Skin of body (tissue), 2 donors: Measurements from ENCODE around the gene CCL25. TPM values are rescaled to one million over a fixed set of nuclear protein-coding genes. Genes with fewer than 3 reads are reported as not detected.
"Not testable (repeated sequence)": the region's sequence is repeated elsewhere in the genome, so short reads cannot be mapped to it uniquely, and the experiment has no call there.

ENCODE experiments used
- DNase-seq: peaks from one replicate; lab custom pipeline; 2025; lab: John Stamatoyannopoulos, UW
- total RNA-seq: library from RNA; depleted of rRNA; stranded (reverse); fragments of >200 nt; gene quantifications from one replicate; pipeline ENCODE4 v1.2.3, GENCODE V29; 2014

Gene CCL25, protein sequence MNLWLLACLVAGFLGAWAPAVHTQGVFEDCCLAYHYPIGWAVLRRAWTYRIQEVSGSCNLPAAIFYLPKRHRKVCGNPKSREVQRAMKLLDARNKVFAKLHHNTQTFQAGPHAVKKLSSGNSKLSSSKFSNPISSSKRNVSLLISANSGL
- total RNA-seq, result 0.39 TPM

DNA sequence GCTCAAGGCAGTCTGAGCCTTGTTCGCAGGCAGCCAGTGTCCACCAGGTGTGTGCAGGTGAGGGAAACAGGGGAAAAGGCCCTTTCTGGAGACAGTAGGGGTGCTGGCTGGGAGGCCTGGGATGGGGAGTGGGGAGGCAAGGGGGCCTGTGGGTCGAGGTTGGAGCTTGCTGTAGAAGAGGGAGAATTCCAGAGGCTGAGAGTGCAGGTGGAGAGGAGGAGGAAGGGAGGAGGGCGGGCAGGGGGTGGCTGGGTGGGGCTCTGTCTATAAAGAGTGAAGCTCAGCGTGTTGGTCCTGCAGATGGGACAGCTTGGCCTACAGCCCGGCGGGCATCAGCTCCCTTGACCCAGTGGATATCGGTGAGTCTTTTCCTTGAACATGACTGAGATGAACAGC lies at the start of gene CCL25:
CCL25 (plus strand) TSS at position 297 of the 396 bp plus-strand sequence. CDS start 290 bp downstream, outside the sequence.
- DNase-seq, result no peak

DNA sequence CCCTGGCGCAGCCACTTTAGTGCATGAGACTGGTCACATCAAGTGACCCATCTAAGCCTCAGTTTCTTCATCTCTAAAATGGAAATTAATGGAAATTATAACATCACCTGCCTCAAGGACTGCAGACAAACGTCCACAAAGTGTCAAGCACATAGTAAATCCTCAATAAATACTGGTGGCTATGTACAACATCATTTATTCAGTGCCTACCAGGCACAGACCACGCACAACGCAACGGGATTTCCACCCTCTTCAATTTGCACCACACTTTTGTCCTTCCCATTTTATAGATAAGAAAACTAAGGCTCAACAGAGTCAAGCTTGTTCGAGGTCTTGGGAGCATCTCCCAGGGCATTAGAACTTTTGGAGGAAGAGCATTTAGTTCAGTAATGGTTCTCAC lies 48.6 kb upstream of the CCL25 start:
- DNase-seq, result no peak

DNA sequence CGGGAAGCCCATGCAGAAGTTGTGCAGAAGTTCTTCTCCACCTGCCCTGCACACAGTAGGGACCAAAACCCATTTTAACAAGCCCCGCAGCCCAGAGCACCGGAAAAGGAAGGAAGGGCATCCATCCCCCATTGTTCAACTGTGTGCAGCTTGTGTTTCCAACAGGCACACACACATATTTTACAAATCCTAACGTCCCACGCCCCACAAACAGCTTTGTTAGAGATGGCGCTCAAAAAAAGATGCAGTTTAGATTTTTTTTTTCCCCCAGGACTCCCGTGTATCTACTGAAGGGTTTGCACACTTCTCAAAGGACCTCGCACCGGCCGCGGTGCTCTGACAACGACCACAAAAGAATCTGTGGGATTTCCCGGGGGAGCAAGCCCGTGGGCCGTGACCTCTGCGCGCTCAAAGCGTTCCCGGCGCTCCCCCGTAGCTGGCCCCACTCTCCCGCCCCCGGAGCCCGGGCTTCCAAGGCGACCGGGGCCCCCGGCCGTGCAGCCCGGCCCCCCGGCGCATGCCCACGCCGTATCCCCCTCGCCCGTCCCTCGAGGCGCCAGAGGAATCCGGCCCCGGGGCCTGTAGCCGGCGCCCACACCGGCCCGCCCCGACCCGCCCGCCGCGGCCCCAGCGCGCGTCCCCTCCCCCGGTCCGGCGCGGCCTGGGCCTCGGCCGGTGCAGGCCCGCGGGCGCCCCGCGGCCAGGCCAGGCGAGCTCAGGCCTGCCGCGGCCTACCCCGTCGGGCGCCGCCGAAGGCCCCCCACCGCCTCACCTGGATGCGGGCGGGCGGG lies 47.6 kb upstream of the CCL25 start:
- DNase-seq, result no peak

DNA sequence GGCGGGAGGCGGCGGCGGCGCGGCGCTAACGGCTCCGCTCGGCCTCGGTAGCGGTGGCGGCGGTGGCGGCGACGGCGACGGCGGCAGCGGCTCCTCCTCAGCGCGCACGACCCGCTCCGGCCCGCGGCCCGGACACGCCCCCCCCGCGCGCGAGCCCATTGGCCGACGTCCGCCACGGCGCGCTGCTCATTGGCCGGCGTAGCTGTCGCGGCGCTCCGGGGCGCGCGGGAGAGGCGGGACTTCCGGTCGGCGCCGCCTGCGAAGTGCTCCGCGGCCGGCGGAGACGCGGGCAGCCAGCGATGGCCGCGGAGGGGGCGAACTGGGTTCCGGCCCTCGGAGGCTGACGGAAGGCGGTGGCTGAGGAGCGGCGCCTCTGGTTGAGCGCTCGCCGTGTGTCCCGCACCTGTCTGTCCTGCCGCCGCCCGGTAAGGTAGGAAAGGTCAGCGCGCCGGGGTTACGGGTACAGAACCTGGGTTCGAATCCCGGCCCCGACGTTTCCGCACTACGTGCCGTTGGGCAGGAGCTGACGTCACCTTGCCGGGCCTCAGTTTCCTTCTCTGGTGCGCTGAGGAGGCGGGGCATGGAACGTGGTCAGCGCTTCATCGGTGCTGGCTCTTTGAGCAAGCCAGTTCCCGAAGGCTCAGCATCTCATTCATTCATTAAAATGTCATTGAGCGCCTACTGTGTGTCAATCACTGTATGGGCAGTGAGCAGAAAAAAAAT lies 46.9 kb upstream of the CCL25 start, which contains the start of gene ELAVL1:
ELAVL1 (minus strand) TSS at position 108 of the 723 bp plus-strand sequence. CDS start 13,826 bp downstream, outside the sequence.
- peak; percentile 62 for DNase-seq

DNA sequence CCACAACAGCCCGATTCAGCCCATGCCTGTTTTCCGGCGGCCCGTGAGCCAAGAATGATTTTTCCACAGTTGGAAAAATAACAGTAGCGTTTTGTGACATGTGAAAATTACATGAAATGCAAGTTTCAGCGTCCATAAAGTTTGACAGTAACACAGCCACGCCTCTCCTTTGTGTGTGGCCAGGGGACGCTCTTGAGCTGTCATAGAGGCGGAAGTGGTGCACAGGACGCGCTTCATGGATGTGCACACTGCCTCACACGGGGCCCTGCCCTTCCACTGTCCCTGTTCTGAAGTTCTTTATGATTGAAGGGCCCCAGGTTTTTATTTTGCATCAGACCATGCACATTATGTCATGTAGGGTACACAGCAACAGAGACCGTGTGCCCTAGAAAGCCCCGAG lies 34.8 kb upstream of the CCL25 start:
- DNase-seq, result no peak

DNA sequence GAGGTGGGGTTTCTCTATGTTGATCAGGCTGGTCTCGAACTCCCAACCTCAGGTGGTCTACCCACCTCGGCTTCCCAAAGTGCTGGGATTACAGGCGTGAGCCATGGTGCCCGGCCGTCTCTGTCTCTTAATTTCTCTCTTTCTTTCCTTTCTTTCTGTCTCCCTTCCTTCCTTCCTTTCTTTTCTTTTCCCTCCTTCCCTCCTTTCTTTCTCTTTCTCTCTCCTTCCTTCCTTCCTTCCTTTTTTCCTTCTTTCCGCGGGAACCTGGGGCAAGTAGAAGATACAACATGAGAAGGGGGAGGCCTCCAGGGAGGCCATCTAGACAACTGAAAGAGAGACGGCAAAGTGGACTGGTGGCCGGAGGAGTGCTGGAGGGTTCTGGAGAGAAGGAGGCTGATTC lies 31.9 kb upstream of the CCL25 start:
- DNase-seq, result no peak

DNA sequence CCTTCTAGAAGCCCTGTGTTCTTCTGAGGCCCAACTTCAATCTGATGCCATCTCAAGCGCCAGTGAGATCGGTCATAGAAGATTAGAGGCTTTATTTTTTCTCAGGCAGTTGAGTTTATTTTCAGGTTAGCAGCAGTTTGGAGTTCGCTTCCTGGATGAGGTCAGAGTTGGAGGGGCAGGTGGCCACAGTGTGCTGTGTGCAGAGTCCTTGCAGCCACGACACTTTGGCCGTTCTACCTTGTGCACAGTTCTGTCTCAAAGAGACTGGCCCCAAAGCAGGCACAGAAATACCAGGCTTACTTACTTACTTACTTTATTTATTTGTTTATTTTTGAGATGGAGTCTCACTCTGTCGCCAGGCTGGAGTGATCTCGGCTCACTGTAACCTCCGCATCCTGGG lies 31.2 kb upstream of the CCL25 start:
- DNase-seq, result no peak

DNA sequence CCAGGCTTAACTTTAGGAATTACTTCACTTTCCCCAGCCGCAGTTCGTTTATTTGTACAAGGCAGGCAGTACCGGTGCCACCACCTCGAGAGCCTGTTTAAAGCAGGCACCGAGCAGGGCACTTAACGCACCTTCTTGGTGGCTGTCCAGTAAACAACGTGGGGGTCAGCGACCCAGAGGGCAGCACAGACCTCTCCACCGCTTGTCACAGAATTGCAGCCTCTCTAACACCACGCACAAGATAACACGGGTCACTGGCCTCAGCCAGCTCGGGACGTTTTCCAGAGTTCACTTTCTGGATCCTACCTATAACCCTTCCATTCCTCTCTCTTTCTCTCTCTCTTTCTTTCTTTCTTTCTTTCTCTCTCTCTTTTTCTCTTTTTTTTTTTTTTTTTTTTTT lies 30.3 kb upstream of the CCL25 start:
- DNase-seq, result no peak

DNA sequence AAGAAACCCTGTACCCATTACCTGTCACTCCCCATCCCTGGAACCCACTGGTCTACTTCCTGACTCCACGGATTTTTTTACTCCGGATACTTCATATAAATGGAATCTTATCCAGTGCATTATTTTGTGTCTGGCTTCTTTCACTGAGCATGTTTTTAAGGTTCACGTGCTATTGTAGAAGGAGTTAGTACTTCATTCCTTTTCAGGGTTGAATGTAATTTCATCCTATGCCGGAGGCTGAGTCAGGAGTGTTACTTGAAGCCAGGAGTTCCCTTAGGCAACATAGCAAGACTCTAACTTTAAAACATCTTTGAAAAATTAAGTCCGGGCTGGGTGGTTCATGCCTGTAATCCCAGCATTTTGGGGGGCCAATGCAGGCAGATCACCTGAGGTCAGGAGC lies 29.2 kb upstream of the CCL25 start:
- DNase-seq, result no peak

DNA sequence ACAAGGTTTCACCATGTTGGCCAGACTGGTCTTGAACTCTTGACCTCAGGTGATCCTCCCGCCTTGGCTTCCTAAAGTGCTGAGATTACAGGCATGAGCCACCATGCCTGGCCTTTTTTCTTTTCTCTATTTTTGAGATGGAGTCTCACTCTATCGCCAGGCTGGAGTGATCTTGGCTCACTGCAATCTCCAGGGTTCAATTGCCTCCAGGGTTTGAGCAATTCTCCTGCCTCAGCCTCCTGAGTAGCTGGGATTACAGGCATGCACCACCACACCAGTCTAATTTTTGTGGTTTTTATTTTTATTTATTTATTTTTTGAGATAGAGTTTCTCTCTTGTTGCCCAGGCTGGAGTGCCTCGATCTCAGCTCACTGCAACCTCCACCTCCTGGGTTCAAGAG lies 28.3 kb upstream of the CCL25 start:
- DNase-seq, result not testable (repeated sequence)

DNA sequence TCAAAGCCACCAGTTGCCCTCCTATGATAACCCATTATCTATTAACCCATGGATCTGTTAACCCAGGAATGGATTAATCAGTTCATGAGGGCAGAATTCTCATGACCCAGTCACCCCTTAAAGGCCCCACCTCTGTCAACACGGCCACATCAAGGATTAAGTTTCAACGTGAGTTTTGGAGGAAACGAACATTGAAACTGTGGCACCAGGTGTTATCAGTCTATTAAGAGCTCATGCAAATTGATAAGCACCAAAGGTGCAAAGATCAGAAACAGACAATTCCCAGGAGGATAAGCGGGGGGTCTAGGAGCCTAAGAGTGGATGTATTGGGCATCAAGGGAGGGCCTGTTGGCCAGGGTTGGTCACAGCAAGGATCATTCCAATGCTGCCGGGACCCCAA lies 27.2 kb upstream of the CCL25 start:
- DNase-seq, result no peak

DNA sequence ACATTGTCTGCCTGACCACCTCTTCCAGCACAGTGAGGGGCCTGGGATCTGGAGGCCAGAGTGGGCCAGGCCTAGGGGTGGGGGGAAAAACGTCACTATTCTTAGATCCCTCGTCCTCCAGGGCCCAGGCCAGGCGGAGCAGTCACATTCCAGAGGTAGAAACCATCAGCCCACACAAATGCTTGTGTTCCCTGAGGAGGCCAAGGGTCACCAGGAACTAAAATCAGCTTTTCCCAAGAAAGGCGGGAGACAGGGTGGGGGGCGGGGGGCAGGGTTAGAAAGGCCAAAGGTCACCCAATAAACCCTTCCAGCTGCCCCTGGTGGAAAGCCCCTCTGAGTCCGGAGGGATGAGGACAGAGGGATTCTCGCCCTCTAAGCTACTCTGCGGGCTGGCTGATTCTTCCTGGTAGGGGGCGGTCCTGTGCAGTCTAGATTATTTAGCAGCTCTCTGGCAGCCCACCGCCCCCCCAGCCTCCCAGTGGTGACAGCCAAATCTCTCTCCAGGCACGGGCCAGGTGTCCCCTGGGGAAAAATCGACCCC lies 23.5 kb upstream of the CCL25 start:
- no peak for DNase-seq

DNA sequence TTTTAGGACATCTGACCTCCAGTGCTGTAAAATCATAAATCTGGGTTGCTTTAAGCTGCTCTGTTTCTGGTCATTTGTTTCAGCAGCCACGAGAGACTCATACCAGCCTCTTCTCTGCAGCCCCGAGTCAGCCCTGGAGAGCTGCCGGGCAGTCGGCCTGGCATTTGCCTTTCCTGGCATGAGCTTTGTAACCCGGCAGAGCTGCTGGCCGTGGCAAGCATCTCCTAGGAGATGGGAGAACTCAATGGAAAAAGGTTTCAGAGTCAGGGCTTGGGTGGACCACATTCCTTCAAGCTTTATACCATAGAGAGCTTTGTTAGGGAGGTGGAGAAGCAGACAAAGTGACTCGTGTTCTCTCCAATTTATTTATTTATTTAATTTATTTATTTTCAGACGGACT lies 21.6 kb upstream of the CCL25 start:
- DNase-seq, result no peak

DNA sequence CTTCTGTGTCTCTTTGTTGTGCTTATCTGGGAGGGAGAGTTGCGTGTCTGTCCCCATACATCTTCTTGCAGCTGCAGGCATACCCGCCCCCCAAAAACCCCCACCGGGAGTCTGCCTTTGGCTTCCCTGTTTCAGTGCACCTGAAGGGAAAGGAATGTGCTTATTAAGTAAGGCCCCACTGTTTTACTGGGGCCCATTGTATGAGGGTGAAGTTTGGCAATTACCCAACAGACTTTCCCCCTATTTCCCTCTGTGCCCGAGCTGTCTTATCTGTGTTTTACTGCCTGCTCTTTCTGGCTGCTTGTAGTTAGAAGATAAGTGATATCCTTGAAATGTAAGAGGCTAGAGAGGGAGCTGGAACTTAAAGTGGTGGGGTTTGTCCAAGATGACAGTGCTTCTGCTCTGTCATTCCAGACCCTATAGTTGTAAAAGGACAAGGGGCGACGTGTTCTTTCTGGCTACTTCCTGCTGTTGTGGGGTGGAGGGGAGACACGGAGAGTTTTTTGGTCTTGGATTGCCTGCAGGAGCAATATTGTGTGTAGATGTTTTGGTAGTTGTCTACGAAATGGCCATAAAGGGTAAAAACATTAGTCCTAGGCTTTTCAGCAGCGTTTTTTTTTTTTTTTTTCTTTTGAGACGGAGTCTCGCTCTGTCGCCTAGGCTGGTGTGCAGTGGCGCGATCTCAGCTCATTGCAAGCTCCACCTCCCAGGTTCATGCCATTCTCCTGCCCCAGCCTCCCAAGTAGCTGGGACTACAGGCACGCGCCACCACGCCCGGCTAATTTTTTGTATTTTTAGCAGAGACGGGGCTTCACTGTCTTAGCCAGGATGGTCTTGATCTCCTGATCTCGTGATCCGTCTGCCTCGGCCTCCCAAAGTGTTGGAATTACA lies 19.0 kb upstream of the CCL25 start:
- not testable (repeated sequence) for DNase-seq

DNA sequence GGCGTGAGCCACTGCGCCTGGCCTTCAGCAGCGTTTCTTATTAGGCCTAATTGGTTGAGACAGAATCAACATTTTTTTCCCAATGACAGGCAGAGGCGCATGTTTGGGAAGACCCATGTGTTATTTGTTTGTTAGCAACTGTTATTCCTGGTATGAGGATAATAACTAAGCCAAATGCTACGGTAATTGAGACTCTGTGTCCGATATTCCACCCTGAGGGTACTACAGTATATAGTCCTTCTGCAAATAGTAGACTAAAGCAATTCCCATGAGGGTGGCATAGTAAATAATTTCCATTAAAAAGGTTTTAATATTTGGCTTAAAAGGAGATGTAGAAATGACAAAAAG lies 18.4 kb upstream of the CCL25 start:
- peak; percentile 30 for DNase-seq

DNA sequence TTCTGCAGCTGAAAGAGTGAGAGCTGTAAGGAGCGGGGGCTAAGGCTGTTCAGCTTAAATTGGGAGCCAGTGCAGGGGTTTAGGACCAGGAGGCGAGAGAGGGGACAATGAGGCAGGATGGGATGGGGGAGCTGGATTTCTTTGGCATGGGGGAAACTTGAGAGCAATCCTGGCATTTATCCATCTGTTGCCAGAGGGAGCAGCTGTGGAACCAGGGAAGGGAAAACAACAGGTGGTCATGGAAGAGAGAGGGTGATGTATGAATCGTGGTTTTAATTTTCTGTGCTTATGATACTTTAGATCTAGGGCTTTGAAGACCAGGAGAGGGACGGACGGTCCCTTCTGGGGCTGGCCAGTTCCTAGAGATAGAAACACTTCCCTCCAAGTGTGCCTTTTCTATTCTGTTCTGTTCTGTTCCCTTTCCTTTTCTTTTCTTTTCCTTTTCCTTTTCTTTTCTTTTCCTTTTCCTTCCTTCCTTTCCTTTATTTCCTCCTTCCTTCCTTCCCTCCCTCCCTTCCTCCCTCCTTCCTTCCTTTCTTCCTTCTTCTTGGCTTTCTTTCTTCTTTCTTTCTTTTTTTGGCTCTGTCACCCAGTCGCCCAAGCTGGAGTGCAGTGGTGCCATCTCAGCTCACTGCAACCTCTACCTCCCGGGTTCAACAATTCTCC lies 16.0 kb upstream of the CCL25 start:
- peak; percentile 2 for DNase-seq

DNA sequence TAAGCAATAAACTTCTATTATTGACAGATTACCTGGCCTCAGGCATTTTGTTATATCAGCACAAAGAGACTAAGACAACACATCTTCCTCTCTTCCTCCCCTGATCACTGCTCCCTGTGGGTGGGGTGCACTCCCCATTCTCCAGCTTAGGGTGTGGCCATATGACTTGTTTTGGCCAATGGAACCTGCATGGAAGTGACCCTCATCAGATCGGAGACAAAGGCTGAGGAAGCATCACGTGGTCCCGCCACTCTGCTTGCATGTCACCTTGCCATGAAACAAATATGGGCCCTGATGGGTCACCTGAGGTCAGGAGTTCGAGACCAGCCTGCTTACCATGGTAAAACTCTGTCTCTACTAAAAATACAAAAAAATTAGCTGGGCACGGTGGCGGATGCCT lies 13.7 kb upstream of the CCL25 start:
- no peak for DNase-seq

DNA sequence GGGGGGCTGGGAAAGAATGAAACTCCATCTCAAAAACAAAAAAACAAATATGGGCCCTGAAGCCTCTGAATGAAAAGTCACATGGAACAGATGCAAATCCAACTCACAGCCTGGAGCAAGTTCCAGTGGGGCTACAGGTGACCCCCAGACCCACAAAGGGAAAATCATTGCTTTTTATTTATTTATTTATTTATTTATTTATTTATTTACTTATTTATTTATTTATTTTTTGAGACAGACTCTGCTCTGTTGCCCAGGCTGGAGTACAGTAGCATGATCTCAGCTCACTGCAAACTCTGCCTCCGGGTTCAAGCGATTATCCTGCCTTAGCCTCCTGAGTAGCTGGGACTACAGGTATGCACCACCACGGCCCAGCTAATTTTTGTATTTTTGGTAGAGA lies 13.3 kb upstream of the CCL25 start:
- no peak for DNase-seq

DNA sequence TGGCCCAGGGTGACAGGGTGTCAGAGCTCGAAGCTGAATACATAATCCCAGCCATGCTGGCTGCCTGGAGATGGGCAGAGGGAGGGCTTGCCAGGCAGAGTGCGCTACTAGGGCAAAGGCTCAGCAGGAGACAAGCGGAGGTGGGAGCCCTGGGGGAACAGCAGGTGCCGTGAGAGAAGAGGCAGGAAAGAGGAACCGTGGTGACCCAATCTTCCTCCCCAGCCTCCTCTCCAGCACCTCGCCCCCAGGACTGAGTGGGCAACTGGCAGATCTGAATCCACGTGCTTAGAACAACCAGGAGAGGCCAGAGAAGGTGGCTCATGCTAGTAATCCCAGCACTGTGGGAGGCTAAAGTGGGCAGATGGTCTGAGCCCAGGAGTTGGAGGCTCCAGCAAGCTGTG lies 11.0 kb upstream of the CCL25 start:
- DNase-seq, result no peak

DNA sequence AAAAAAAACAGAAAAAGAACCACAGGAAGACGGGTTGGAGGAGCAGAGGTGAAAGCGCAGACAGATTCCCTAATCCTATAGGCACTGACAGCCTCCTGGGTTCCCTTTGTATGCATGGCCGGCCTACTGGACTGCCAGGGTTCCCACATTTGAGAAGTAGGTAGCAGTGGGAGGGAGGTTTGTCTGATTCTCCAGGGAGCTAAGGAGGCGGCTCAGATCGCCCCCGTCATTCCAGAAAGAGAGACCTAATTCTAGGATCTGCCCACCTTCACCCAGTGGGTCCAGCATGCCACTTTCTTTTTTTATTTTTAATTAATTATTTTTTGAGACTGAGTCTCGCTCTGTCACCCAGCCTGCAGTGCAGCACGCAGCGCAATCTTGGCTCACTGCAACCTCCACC lies 9.7 kb upstream of the CCL25 start:
- DNase-seq, result no peak

DNA sequence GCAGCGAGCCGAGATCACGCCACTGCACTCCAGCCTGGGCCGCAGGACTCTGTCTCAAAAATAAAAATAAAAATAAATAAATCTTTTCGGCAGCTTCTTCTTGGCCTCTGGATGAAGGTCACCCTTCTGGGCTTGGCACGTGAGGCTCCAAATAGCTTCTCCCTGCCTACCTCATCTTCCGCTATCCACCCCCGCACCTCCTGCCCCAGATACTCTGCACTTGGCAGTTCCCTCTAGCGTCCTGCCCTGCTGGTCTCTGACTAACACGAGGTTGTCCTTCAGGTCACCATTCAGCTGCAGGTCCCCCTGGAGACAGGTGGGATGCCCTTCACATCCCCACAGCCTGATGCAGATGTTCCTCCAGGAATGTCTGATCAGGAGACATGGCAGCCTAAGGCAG lies 8.5 kb upstream of the CCL25 start:
- DNase-seq, result no peak
